OCI-LY7 (cell line): ENCODE results near the gene LHPP.

Experiments used
- EZH2phosphoT487 ChIP-seq: fragments of 200-600 bp; sonication (generic); IDR thresholded peaks from 2 replicates; pipeline ENCODE4 v1.6.1; 2018; ENCODE audit warnings: low read depth, borderline replicate concordance, mild to moderate bottlenecking, mixed run types, antibody characterized with exemption, low read length, moderate library complexity, mixed read lengths
- TF ChIP-seq, protein P1 (sequence below): fragments of 200-600 bp; sonication (generic); conservative IDR thresholded peaks from 2 replicates; pipeline ENCODE4 v1.5.1; 2014; ENCODE audit warnings: mild to moderate bottlenecking, antibody characterized with exemption, low read length, moderate library complexity, mixed read lengths

DNA sequence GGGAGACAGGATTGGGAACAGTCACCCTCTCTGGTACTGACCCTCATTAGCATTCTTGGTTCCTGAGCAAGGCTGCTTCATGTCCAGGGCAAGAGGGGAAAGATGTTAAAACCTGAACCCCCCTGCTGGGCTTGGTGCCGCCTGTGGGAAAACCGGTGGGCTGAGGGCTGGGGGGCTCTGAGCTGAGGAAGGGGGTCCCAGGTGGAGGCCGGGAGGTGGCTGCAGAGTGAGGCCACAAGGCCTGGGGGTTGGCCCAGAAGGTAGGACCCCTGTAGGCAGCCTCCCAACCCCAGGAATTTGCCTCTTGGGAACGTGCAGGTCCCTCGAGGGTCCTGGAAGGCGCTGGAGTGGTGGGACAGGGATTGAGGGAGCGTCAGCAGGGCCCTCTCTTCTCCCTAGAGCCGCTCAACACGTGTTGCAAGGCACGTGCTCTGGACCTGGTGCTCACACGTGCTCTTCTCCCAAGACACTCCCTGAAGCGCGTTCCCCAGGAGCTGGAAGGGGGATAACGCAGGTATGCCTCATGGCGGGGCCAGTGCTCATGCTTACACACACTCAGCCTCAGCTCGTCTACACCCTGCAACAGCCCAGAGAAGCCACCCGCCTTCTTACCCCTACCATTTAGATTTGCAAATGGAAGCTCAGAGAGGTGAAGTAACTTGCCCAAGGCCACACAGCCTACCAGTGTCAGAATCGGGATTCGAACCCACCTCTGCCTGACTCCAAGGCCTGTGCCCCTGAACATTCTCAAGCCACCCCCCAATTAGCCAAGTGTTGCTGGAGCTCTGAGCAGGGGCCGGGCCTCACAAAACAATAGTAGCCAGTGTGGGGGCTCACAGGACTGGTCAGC is 64.4 kb downstream of the LHPP start:
- TF ChIP-seq, protein P1, sequence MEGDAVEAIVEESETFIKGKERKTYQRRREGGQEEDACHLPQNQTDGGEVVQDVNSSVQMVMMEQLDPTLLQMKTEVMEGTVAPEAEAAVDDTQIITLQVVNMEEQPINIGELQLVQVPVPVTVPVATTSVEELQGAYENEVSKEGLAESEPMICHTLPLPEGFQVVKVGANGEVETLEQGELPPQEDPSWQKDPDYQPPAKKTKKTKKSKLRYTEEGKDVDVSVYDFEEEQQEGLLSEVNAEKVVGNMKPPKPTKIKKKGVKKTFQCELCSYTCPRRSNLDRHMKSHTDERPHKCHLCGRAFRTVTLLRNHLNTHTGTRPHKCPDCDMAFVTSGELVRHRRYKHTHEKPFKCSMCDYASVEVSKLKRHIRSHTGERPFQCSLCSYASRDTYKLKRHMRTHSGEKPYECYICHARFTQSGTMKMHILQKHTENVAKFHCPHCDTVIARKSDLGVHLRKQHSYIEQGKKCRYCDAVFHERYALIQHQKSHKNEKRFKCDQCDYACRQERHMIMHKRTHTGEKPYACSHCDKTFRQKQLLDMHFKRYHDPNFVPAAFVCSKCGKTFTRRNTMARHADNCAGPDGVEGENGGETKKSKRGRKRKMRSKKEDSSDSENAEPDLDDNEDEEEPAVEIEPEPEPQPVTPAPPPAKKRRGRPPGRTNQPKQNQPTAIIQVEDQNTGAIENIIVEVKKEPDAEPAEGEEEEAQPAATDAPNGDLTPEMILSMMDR: no peak
- TF ChIP-seq EZH2phosphoT487: no peak
